ENCODE results near the gene HRH3.

DNA sequence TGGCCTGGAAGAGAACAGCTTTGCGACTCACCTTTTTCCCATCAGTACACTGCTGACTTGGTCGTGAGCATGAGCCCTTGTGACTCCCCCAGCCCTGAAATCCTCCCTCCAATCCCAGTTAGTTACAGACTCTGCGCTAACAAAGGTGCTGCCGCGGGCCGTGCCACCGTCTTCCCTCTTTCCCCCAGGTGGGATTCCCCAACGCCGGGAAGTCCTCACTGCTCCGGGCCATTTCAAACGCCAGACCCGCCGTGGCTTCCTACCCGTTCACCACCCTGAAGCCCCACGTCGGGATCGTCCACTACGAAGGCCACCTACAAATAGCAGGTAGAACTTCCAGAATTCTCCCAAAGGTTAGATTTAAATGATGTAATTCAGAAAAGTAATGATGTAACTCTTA, 21.1 kb downstream of the HRH3 start:
- no peak for TF ChIP-seq CTCF (IDR thresholded peaks at IDR 0.05; ENCODE audit: low read depth, low read length, poor library complexity, severe bottlenecking)
- TF ChIP-seq EZH2phosphoT487 (IDR thresholded peaks at IDR 0.05; ENCODE audit: borderline replicate concordance, low read length), result no peak
